ENCODE results near the gene BICD1.

BICD1 gene

GRCh38 chr12:32402170-32402569, 295.5 kb downstream of the BICD1 start:
- Histone ChIP-seq H3K27me3 (ENCODE audit: control insufficient read depth, insufficient read depth, low read length, poor library complexity, severe bottlenecking) (peaks cover 35% of the 10 kb centered on the region), H3K4me1 (ENCODE audit: control insufficient read depth, insufficient read depth, low read length) (peaks cover 5% of the 10 kb centered on the region), H3K4me3 (ENCODE audit: insufficient read depth, low read depth, low read length) (no peak overlapping the region), H3K9me3 (ENCODE audit: control insufficient read depth, low read length) (no peaks in the 10 kb centered on the region), H3K27ac (ENCODE audit: insufficient read depth, low read depth, low read length, poor library complexity, severe bottlenecking) (no peak overlapping the region), H3K36me3 (ENCODE audit: control insufficient read depth, insufficient read depth, low read length) (no peaks in the 10 kb centered on the region)
- 92 to 93% methylated on average over 10 of the region's 10 CpGs for WGBS, 2 experiments

GRCh38 chr12:32402946-32403345, 296.3 kb downstream of the BICD1 start:
- Histone ChIP-seq H3K4me1 (ENCODE audit: control insufficient read depth, insufficient read depth, low read length) (peaks cover 5% of the 10 kb centered on the region), H3K36me3 (ENCODE audit: control insufficient read depth, insufficient read depth, low read length) (no peaks in the 10 kb centered on the region), H3K9me3 (ENCODE audit: control insufficient read depth, low read length) (no peaks in the 10 kb centered on the region), H3K27ac (ENCODE audit: insufficient read depth, low read depth, low read length, poor library complexity, severe bottlenecking) (no peak overlapping the region), H3K27me3 (ENCODE audit: control insufficient read depth, insufficient read depth, low read length, poor library complexity, severe bottlenecking) (peaks cover 30% of the 10 kb centered on the region), H3K4me3 (ENCODE audit: insufficient read depth, low read depth, low read length) (no peak overlapping the region)
- WGBS, 2 experiments: 88 to 100% methylated on average over 1 of the region's 1 CpG

- no peak overlapping the region for H3K4me3 ChIP-seq (ENCODE audit: insufficient read depth, low read depth, low read length)
- no peaks in the 10 kb centered on the region for H3K9me3 ChIP-seq (ENCODE audit: control insufficient read depth, low read length)
- no peaks in the 10 kb centered on the region for H3K36me3 ChIP-seq (ENCODE audit: control insufficient read depth, insufficient read depth, low read length)
- H3K4me1 ChIP-seq (ENCODE audit: control insufficient read depth, insufficient read depth, low read length): no peaks in the 10 kb centered on the region
- no peak overlapping the region for H3K27ac ChIP-seq (ENCODE audit: insufficient read depth, low read depth, low read length, poor library complexity, severe bottlenecking)
- H3K27me3 ChIP-seq (ENCODE audit: control insufficient read depth, insufficient read depth, low read length, poor library complexity, severe bottlenecking): no peaks in the 10 kb centered on the region
- WGBS, 2 experiments: 93 to 95% methylated on average over 3 of the region's 3 CpGs
Observed at GRCh38 chr12:32407795-32408194, 301.1 kb downstream of the BICD1 start.

GRCh38 chr12:32413412-32413811, 306.8 kb downstream of the BICD1 start:
- WGBS, 2 experiments: 90 to 94% methylated on average over 3 of the region's 3 CpGs
- Histone ChIP-seq H3K27ac (ENCODE audit: insufficient read depth, low read depth, low read length, poor library complexity, severe bottlenecking) (no peak overlapping the region), H3K4me3 (ENCODE audit: insufficient read depth, low read depth, low read length) (no peak overlapping the region), H3K4me1 (ENCODE audit: control insufficient read depth, insufficient read depth, low read length) (no peaks in the 10 kb centered on the region), H3K27me3 (ENCODE audit: control insufficient read depth, insufficient read depth, low read length, poor library complexity, severe bottlenecking) (no peaks in the 10 kb centered on the region), H3K36me3 (ENCODE audit: control insufficient read depth, insufficient read depth, low read length) (no peaks in the 10 kb centered on the region), H3K9me3 (ENCODE audit: control insufficient read depth, low read length) (no peaks in the 10 kb centered on the region)

- WGBS, 2 experiments: 90 to 94% methylated on average over 5 of the region's 5 CpGs
- no peaks in the 10 kb centered on the region for H3K36me3 ChIP-seq (ENCODE audit: control insufficient read depth, insufficient read depth, low read length)
- no peak overlapping the region for H3K27ac ChIP-seq (ENCODE audit: insufficient read depth, low read depth, low read length, poor library complexity, severe bottlenecking)
- H3K4me3 ChIP-seq (ENCODE audit: insufficient read depth, low read depth, low read length): no peak overlapping the region
- H3K4me1 ChIP-seq (ENCODE audit: control insufficient read depth, insufficient read depth, low read length): peaks cover 8% of the 10 kb centered on the region
- no peaks in the 10 kb centered on the region for H3K27me3 ChIP-seq (ENCODE audit: control insufficient read depth, insufficient read depth, low read length, poor library complexity, severe bottlenecking)
- H3K9me3 ChIP-seq (ENCODE audit: control insufficient read depth, low read length): no peaks in the 10 kb centered on the region
Observed at GRCh38 chr12:32418221-32418620, 311.6 kb downstream of the BICD1 start.

GRCh38 chr12:32418903-32419519, 312.4 kb downstream of the BICD1 start:
- Histone ChIP-seq H3K27me3 (ENCODE audit: control insufficient read depth, insufficient read depth, low read length, poor library complexity, severe bottlenecking) (no peaks in the 10 kb centered on the region), H3K4me3 (ENCODE audit: insufficient read depth, low read depth, low read length) (no peak overlapping the region), H3K27ac (ENCODE audit: insufficient read depth, low read depth, low read length, poor library complexity, severe bottlenecking) (no peak overlapping the region), H3K4me1 (ENCODE audit: control insufficient read depth, insufficient read depth, low read length) (peaks cover 8% of the 10 kb centered on the region), H3K9me3 (ENCODE audit: control insufficient read depth, low read length) (peaks cover 2% of the 10 kb centered on the region), H3K36me3 (ENCODE audit: control insufficient read depth, insufficient read depth, low read length) (no peaks in the 10 kb centered on the region)
- 68 to 73% methylated on average over 5 of the region's 5 CpGs for WGBS, 2 experiments

- Histone ChIP-seq H3K27ac (ENCODE audit: insufficient read depth, low read depth, low read length, poor library complexity, severe bottlenecking) (no peak overlapping the region), H3K4me1 (ENCODE audit: control insufficient read depth, insufficient read depth, low read length) (peaks cover 8% of the 10 kb centered on the region), H3K9me3 (ENCODE audit: control insufficient read depth, low read length) (peaks cover 2% of the 10 kb centered on the region), H3K36me3 (ENCODE audit: control insufficient read depth, insufficient read depth, low read length) (no peaks in the 10 kb centered on the region), H3K27me3 (ENCODE audit: control insufficient read depth, insufficient read depth, low read length, poor library complexity, severe bottlenecking) (no peaks in the 10 kb centered on the region), H3K4me3 (ENCODE audit: insufficient read depth, low read depth, low read length) (no peak overlapping the region)
- WGBS, 2 experiments: 30 to 39% methylated on average over 2 of the region's 2 CpGs
Observed at GRCh38 chr12:32419520-32419960, 312.9 kb downstream of the BICD1 start.

GRCh38 chr12:32420356-32420755, 313.7 kb downstream of the BICD1 start:
- WGBS, 2 experiments: 88 to 92% methylated on average over 2 of the region's 2 CpGs
- Histone ChIP-seq H3K4me1 (ENCODE audit: control insufficient read depth, insufficient read depth, low read length) (peaks cover 8% of the 10 kb centered on the region), H3K4me3 (ENCODE audit: insufficient read depth, low read depth, low read length) (no peak overlapping the region), H3K36me3 (ENCODE audit: control insufficient read depth, insufficient read depth, low read length) (no peaks in the 10 kb centered on the region), H3K27ac (ENCODE audit: insufficient read depth, low read depth, low read length, poor library complexity, severe bottlenecking) (no peak overlapping the region), H3K9me3 (ENCODE audit: control insufficient read depth, low read length) (peaks cover 2% of the 10 kb centered on the region), H3K27me3 (ENCODE audit: control insufficient read depth, insufficient read depth, low read length, poor library complexity, severe bottlenecking) (no peaks in the 10 kb centered on the region)

- H3K27me3 ChIP-seq (ENCODE audit: control insufficient read depth, insufficient read depth, low read length, poor library complexity, severe bottlenecking): no peaks in the 10 kb centered on the region
- H3K27ac ChIP-seq (ENCODE audit: insufficient read depth, low read depth, low read length, poor library complexity, severe bottlenecking): no peak overlapping the region
- H3K36me3 ChIP-seq (ENCODE audit: control insufficient read depth, insufficient read depth, low read length): no peaks in the 10 kb centered on the region
- H3K4me1 ChIP-seq (ENCODE audit: control insufficient read depth, insufficient read depth, low read length): peaks cover 8% of the 10 kb centered on the region
- peaks cover 2% of the 10 kb centered on the region for H3K9me3 ChIP-seq (ENCODE audit: control insufficient read depth, low read length)
- no peak overlapping the region for H3K4me3 ChIP-seq (ENCODE audit: insufficient read depth, low read depth, low read length)
Observed at GRCh38 chr12:32423559-32423958, 316.9 kb downstream of the BICD1 start.

- Histone ChIP-seq H3K4me1 (ENCODE audit: control insufficient read depth, insufficient read depth, low read length) (no peaks in the 10 kb centered on the region), H3K27ac (ENCODE audit: insufficient read depth, low read depth, low read length, poor library complexity, severe bottlenecking) (no peak overlapping the region), H3K4me3 (ENCODE audit: insufficient read depth, low read depth, low read length) (no peak overlapping the region), H3K27me3 (ENCODE audit: control insufficient read depth, insufficient read depth, low read length, poor library complexity, severe bottlenecking) (no peaks in the 10 kb centered on the region), H3K9me3 (ENCODE audit: control insufficient read depth, low read length) (no peaks in the 10 kb centered on the region), H3K36me3 (ENCODE audit: control insufficient read depth, insufficient read depth, low read length) (no peaks in the 10 kb centered on the region)
- 94 to 97% methylated on average over 6 of the region's 6 CpGs for WGBS, 2 experiments
Observed at GRCh38 chr12:32431025-32431424, 324.4 kb downstream of the BICD1 start.

Data from ectodermal cell (in vitro differentiated cells).